ENCODE data around the gene TJP2.

Gene TJP2

GRCh38 chr9:69181908-69182353 lies 7.9 kb downstream of the TJP2 start:
- Histone ChIP-seq H3K36me3 (ENCODE audit: control insufficient read depth in 1 of 2, insufficient read depth in 2 of 2, low read depth in 1 of 2, low read length in 2 of 2) (no peaks in the 10 kb centered on the region), H3K4me1 (ENCODE audit: control insufficient read depth, insufficient read depth, low read depth, low read length) (peaks cover 7% of the 10 kb centered on the region), H4K8ac (ENCODE audit: low read length) (peak overlapping the region; percentile 8), H3K27ac (ENCODE audit: low read length, poor library complexity, severe bottlenecking) (no peak overlapping the region), H2BK120ac (ENCODE audit: low read depth, low read length) (no peak overlapping the region), H3K14ac (ENCODE audit: low read length in 2 of 2) (no peak overlapping the region), H3K4me3 (ENCODE audit: insufficient read depth in 1 of 2, low read depth in 1 of 2, low read length in 2 of 2) (no peak overlapping the region), H3K4me2 (ENCODE audit: low read length, poor library complexity, severe bottlenecking) (no peak overlapping the region), H3K27me3 (ENCODE audit: control insufficient read depth in 1 of 2, insufficient read depth in 1 of 2, low read length in 2 of 2) (no peaks in the 10 kb centered on the region), H2AFZ (ENCODE audit: low read depth, low read length) (no peak overlapping the region), H2AK5ac (ENCODE audit: low read length, severe bottlenecking) (no peak overlapping the region), H3K9me3 (ENCODE audit: control insufficient read depth, low read length) (no peaks in the 10 kb centered on the region), H2BK12ac (ENCODE audit: low read length in 2 of 2) (no peak overlapping the region), H4K91ac (ENCODE audit: low read length) (no peak overlapping the region), H2BK15ac (ENCODE audit: low read depth, poor library complexity, severe bottlenecking) (no peak overlapping the region), H3K4ac (ENCODE audit: low read depth in 1 of 2, low read length in 2 of 2) (no peak overlapping the region), H2BK5ac (ENCODE audit: low read depth, low read length, poor library complexity, severe bottlenecking) (no peak overlapping the region), H3K18ac (ENCODE audit: low read depth in 1 of 2, low read length in 2 of 2) (peak overlapping the region; percentile 2 to 13), H3K23ac (ENCODE audit: low read length in 2 of 2) (no peak overlapping the region), H3K79me1 (replicated peaks; ENCODE audit: low read length, poor library complexity, severe bottlenecking) (peaks cover 20% of the 10 kb centered on the region), H3K9ac (ENCODE audit: low read length) (no peak overlapping the region)
- 7% methylated on average over 4 of the region's 4 CpGs for WGBS
- peak; percentile 93 for DNase-seq

GRCh38 chr9:69184266-69184665 lies 10.2 kb downstream of the TJP2 start:
- H3K4ac ChIP-seq (ENCODE audit: low read depth in 1 of 2, low read length in 2 of 2), result peak overlapping the region in 1 of 2 experiments; percentile 10
- H3K14ac ChIP-seq (ENCODE audit: low read length in 2 of 2), result no peak overlapping the region
- H3K4me1 ChIP-seq (ENCODE audit: control insufficient read depth, insufficient read depth, low read depth, low read length), result peaks cover 7% of the 10 kb centered on the region
- no peak overlapping the region for H3K18ac ChIP-seq (ENCODE audit: low read depth in 1 of 2, low read length in 2 of 2)
- no peaks in the 10 kb centered on the region for H3K27me3 ChIP-seq (ENCODE audit: control insufficient read depth in 1 of 2, insufficient read depth in 1 of 2, low read length in 2 of 2)
- H3K4me3 ChIP-seq (ENCODE audit: insufficient read depth in 1 of 2, low read depth in 1 of 2, low read length in 2 of 2), result no peak overlapping the region
- no peak overlapping the region for H4K8ac ChIP-seq (ENCODE audit: low read length)
- WGBS, result 89% methylated on average over 5 of the region's 5 CpGs
- no peak overlapping the region for H2BK12ac ChIP-seq (ENCODE audit: low read length in 2 of 2)
- no peak overlapping the region for H3K27ac ChIP-seq (ENCODE audit: low read length, poor library complexity, severe bottlenecking)
- H4K91ac ChIP-seq (ENCODE audit: low read length), result no peak overlapping the region
- H2BK120ac ChIP-seq (ENCODE audit: low read depth, low read length), result no peak overlapping the region
- H3K23ac ChIP-seq (ENCODE audit: low read length in 2 of 2), result no peak overlapping the region
- H3K9me3 ChIP-seq (ENCODE audit: control insufficient read depth, low read length), result no peaks in the 10 kb centered on the region
- no peaks in the 10 kb centered on the region for H3K36me3 ChIP-seq (ENCODE audit: control insufficient read depth in 1 of 2, insufficient read depth in 2 of 2, low read depth in 1 of 2, low read length in 2 of 2)
- H3K4me2 ChIP-seq (ENCODE audit: low read length, poor library complexity, severe bottlenecking), result no peak overlapping the region
- H2AFZ ChIP-seq (ENCODE audit: low read depth, low read length), result no peak overlapping the region
- DNase-seq, result no peak
- no peak overlapping the region for H3K9ac ChIP-seq (ENCODE audit: low read length)
- H2AK5ac ChIP-seq (ENCODE audit: low read length, severe bottlenecking), result no peak overlapping the region
- H3K79me1 ChIP-seq (replicated peaks; ENCODE audit: low read length, poor library complexity, severe bottlenecking), result peaks cover 29% of the 10 kb centered on the region
- H2BK15ac ChIP-seq (ENCODE audit: low read depth, poor library complexity, severe bottlenecking), result no peak overlapping the region
- H2BK5ac ChIP-seq (ENCODE audit: low read depth, low read length, poor library complexity, severe bottlenecking), result no peak overlapping the region

- Histone ChIP-seq H3K9me3 (ENCODE audit: control insufficient read depth, low read length) (no peaks in the 10 kb centered on the region), H2BK5ac (ENCODE audit: low read depth, low read length, poor library complexity, severe bottlenecking) (no peak overlapping the region), H2AK5ac (ENCODE audit: low read length, severe bottlenecking) (no peak overlapping the region), H4K8ac (ENCODE audit: low read length) (no peak overlapping the region), H4K91ac (ENCODE audit: low read length) (no peak overlapping the region), H3K14ac (ENCODE audit: low read length in 2 of 2) (no peak overlapping the region), H3K4ac (ENCODE audit: low read depth in 1 of 2, low read length in 2 of 2) (no peak overlapping the region), H2BK15ac (ENCODE audit: low read depth, poor library complexity, severe bottlenecking) (no peak overlapping the region), H3K4me1 (ENCODE audit: control insufficient read depth, insufficient read depth, low read depth, low read length) (peaks cover under 1% of the 10 kb centered on the region), H3K27me3 (ENCODE audit: control insufficient read depth in 1 of 2, insufficient read depth in 1 of 2, low read length in 2 of 2) (no peaks in the 10 kb centered on the region), H2AFZ (ENCODE audit: low read depth, low read length) (no peak overlapping the region), H3K27ac (ENCODE audit: low read length, poor library complexity, severe bottlenecking) (no peak overlapping the region), H2BK120ac (ENCODE audit: low read depth, low read length) (no peak overlapping the region), H2BK12ac (ENCODE audit: low read length in 2 of 2) (no peak overlapping the region), H3K9ac (ENCODE audit: low read length) (peak overlapping the region; percentile 37), H3K4me2 (ENCODE audit: low read length, poor library complexity, severe bottlenecking) (no peak overlapping the region), H3K36me3 (ENCODE audit: control insufficient read depth in 1 of 2, insufficient read depth in 2 of 2, low read depth in 1 of 2, low read length in 2 of 2) (no peaks in the 10 kb centered on the region), H3K23ac (ENCODE audit: low read length in 2 of 2) (no peak overlapping the region), H3K18ac (ENCODE audit: low read depth in 1 of 2, low read length in 2 of 2) (no peak overlapping the region), H3K79me1 (replicated peaks; ENCODE audit: low read length, poor library complexity, severe bottlenecking) (peaks cover 29% of the 10 kb centered on the region), H3K4me3 (ENCODE audit: insufficient read depth in 1 of 2, low read depth in 1 of 2, low read length in 2 of 2) (no peak overlapping the region)
- peak; percentile 47 for DNase-seq
- WGBS, result 87% methylated on average over 3 of the region's 7 CpGs
Measured at GRCh38 chr9:69186841-69187611, 12.9 kb downstream of the TJP2 start.

GRCh38 chr9:69188975-69189374 lies 14.9 kb downstream of the TJP2 start:
- Histone ChIP-seq H3K9ac (ENCODE audit: low read length) (no peak overlapping the region), H3K27ac (ENCODE audit: low read length, poor library complexity, severe bottlenecking) (no peak overlapping the region), H2BK120ac (ENCODE audit: low read depth, low read length) (no peak overlapping the region), H2BK12ac (ENCODE audit: low read length in 2 of 2) (no peak overlapping the region), H3K79me1 (replicated peaks; ENCODE audit: low read length, poor library complexity, severe bottlenecking) (peaks cover 25% of the 10 kb centered on the region), H3K23ac (ENCODE audit: low read length in 2 of 2) (no peak overlapping the region), H4K91ac (ENCODE audit: low read length) (no peak overlapping the region), H3K4me2 (ENCODE audit: low read length, poor library complexity, severe bottlenecking) (no peak overlapping the region), H3K14ac (ENCODE audit: low read length in 2 of 2) (no peak overlapping the region), H3K18ac (ENCODE audit: low read depth in 1 of 2, low read length in 2 of 2) (peak overlapping the region in 1 of 2 experiments; percentile 43), H3K4ac (ENCODE audit: low read depth in 1 of 2, low read length in 2 of 2) (no peak overlapping the region), H2AFZ (ENCODE audit: low read depth, low read length) (no peak overlapping the region), H3K27me3 (ENCODE audit: control insufficient read depth in 1 of 2, insufficient read depth in 1 of 2, low read length in 2 of 2) (no peaks in the 10 kb centered on the region), H3K4me3 (ENCODE audit: insufficient read depth in 1 of 2, low read depth in 1 of 2, low read length in 2 of 2) (no peak overlapping the region), H3K36me3 (ENCODE audit: control insufficient read depth in 1 of 2, insufficient read depth in 2 of 2, low read depth in 1 of 2, low read length in 2 of 2) (no peaks in the 10 kb centered on the region), H2AK5ac (ENCODE audit: low read length, severe bottlenecking) (no peak overlapping the region), H2BK5ac (ENCODE audit: low read depth, low read length, poor library complexity, severe bottlenecking) (no peak overlapping the region), H3K9me3 (ENCODE audit: control insufficient read depth, low read length) (no peaks in the 10 kb centered on the region), H3K4me1 (ENCODE audit: control insufficient read depth, insufficient read depth, low read depth, low read length) (no peaks in the 10 kb centered on the region), H2BK15ac (ENCODE audit: low read depth, poor library complexity, severe bottlenecking) (no peak overlapping the region), H4K8ac (ENCODE audit: low read length) (no peak overlapping the region)
- 77% methylated on average over 2 of the region's 2 CpGs for WGBS
- DNase-seq, result no peak
